ENCODE results near the gene KRTAP10-1. TPM values are rescaled to one million over a fixed set of nuclear protein-coding genes. Genes with fewer than 3 reads are reported as not detected.

Gene KRTAP10-1
- total and polyA plus RNA-seq, 8 donors = not detected

- intact Hi-C loops (cut with DNase I) = no loop called here
- H3K4me3 ChIP-seq = no peak overlapping the region
- TF ChIP-seq, protein P1, sequence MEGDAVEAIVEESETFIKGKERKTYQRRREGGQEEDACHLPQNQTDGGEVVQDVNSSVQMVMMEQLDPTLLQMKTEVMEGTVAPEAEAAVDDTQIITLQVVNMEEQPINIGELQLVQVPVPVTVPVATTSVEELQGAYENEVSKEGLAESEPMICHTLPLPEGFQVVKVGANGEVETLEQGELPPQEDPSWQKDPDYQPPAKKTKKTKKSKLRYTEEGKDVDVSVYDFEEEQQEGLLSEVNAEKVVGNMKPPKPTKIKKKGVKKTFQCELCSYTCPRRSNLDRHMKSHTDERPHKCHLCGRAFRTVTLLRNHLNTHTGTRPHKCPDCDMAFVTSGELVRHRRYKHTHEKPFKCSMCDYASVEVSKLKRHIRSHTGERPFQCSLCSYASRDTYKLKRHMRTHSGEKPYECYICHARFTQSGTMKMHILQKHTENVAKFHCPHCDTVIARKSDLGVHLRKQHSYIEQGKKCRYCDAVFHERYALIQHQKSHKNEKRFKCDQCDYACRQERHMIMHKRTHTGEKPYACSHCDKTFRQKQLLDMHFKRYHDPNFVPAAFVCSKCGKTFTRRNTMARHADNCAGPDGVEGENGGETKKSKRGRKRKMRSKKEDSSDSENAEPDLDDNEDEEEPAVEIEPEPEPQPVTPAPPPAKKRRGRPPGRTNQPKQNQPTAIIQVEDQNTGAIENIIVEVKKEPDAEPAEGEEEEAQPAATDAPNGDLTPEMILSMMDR (IDR thresholded peaks at IDR 0.05) = no peak
- no peaks in the 10 kb centered on the region for H3K27me3 ChIP-seq
- H3K4me1 ChIP-seq = no peaks in the 10 kb centered on the region
- FAIRE-seq = no peak
- H3K9me3 ChIP-seq = no peaks in the 10 kb centered on the region
- ATAC-seq = peak in 2 of 4 donors; percentile 34 to 35
- no peak for DNase-seq
- H3K36me3 ChIP-seq = no peaks in the 10 kb centered on the region
- no peak overlapping the region for H3K27ac ChIP-seq
- 76% methylated on average over 27 of the region's 27 CpGs for WGBS, 2 donors
Observed at GRCh38 chr21:44496564-44497550, 43.1 kb downstream of the KRTAP10-1 start.

GRCh38 chr21:44495611-44496563 lies 44.1 kb downstream of the KRTAP10-1 start:
- Histone ChIP-seq H3K27me3 (no peaks in the 10 kb centered on the region), H3K27ac (no peak overlapping the region), H3K4me1 (no peaks in the 10 kb centered on the region), H3K9me3 (no peaks in the 10 kb centered on the region), H3K4me3 (no peak overlapping the region), H3K36me3 (no peaks in the 10 kb centered on the region)
- FAIRE-seq (no peak), DNase-seq (no peak), ATAC-seq (no peak)
- intact Hi-C loops (cut with DNase I) = no loop called here
- TF ChIP-seq, protein P1 (IDR thresholded peaks at IDR 0.05) = no peak
- 86 to 88% methylated on average over 16 of the region's 16 CpGs for WGBS, 2 donors

- intact Hi-C loops (cut with DNase I) = no loop called here
- Histone ChIP-seq H3K9me3 (no peaks in the 10 kb centered on the region), H3K4me3 (no peak overlapping the region), H3K27ac (no peak overlapping the region), H3K36me3 (no peaks in the 10 kb centered on the region), H3K27me3 (no peaks in the 10 kb centered on the region), H3K4me1 (no peaks in the 10 kb centered on the region)
- no peak for ATAC-seq
- no peak for FAIRE-seq
- WGBS, 2 donors = 79 to 88% methylated on average over 13 of the region's 13 CpGs
- TF ChIP-seq, protein P1 (IDR thresholded peaks at IDR 0.05) = no peak
- no peak for DNase-seq
Observed at GRCh38 chr21:44494956-44495355, 45.0 kb downstream of the KRTAP10-1 start.

DNA sequence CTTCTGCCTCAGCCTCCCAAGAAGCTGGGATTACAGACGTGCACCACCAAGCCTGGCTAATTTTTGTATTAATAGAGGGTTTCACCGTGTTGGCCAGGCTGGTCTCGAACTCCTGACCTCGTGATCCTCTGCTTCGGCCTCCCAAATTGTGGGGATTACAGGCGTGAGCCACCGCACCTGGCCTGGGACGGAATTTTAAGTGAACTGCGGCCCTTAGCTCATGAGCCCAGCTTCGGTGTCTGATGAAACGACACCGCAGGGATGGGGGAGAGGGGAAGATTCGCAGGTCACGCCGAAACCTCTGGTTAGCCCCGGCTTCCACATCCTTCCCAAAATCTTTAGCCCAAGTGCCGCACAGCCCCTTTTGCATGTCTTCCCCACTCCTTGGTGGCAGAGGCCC lies 45.6 kb downstream of the KRTAP10-1 start:
- intact Hi-C loops (cut with DNase I) = no loop called here
- no peaks in the 10 kb centered on the region for H3K36me3 ChIP-seq
- no peak overlapping the region for H3K27ac ChIP-seq
- H3K27me3 ChIP-seq = no peaks in the 10 kb centered on the region
- DNase-seq = no peak
- no peak for ATAC-seq
- no peak for FAIRE-seq
- 78 to 89% methylated on average over 17 of the region's 17 CpGs for WGBS, 2 donors
- no peaks in the 10 kb centered on the region for H3K4me1 ChIP-seq
- no peak overlapping the region for H3K4me3 ChIP-seq
- TF ChIP-seq, protein P1 (IDR thresholded peaks at IDR 0.05) = no peak
- H3K9me3 ChIP-seq = no peaks in the 10 kb centered on the region

Data from pancreas (tissue), 10 donors.